Measurements from ENCODE around the gene HOXA4.

DNA sequence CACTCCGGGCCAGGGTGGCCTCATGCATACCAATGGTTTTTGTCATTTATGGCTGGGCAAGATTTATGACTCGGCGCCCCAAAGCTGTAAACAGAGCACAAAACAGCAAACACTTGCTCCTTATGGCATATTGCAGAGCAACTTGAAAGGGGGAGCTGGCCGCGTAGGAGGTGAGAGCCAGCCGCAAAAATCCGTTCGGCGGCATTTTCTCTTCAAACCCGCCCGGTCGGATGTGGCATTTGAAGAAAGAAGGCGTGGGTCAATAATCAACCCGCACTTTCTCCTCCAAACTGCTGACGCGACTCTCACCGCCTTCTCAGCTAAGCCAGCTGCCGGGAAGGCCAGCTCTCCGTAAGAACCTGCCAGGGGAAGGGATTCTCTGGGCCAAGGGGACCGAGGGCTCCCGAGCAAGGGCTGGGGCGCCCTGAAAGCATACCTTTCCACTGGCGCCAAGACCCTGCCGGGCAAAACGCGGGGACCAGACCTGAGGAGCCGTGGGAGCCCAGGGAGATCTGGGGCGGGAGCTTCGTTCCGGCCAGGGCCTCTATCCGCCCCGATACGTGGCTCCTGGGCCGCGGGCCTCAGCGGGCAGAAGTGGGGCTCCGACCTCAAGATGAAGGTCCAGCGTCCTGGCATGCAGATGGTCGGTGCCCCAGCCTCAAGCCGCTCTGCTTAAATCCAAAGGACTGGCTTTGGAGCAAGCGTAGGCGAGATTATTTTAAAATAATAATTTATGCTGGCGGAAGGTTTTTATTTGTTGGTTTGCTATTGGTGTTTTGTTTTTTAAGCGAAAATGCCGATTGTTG is 15.1 kb downstream of the HOXA4 start:
- TF ChIP-seq, protein P1, sequence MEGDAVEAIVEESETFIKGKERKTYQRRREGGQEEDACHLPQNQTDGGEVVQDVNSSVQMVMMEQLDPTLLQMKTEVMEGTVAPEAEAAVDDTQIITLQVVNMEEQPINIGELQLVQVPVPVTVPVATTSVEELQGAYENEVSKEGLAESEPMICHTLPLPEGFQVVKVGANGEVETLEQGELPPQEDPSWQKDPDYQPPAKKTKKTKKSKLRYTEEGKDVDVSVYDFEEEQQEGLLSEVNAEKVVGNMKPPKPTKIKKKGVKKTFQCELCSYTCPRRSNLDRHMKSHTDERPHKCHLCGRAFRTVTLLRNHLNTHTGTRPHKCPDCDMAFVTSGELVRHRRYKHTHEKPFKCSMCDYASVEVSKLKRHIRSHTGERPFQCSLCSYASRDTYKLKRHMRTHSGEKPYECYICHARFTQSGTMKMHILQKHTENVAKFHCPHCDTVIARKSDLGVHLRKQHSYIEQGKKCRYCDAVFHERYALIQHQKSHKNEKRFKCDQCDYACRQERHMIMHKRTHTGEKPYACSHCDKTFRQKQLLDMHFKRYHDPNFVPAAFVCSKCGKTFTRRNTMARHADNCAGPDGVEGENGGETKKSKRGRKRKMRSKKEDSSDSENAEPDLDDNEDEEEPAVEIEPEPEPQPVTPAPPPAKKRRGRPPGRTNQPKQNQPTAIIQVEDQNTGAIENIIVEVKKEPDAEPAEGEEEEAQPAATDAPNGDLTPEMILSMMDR (IDR thresholded peaks at IDR 0.05) = no peak
- TF ChIP-seq POLR2AphosphoS5 (IDR thresholded peaks at IDR 0.05; ENCODE audit: insufficient read depth in 1 of 2, low read depth in 1 of 2) = no peak
- no peak for TF ChIP-seq POLR2A (IDR thresholded peaks at IDR 0.05)
